H1 (cell line): ENCODE results near the gene CYP27B1. TPM values are rescaled to one million over a fixed set of nuclear protein-coding genes. Genes with fewer than 3 reads are reported as not detected.

Experiments
- CTCF ChIA-PET: fragments of 300-600 bp; sonication (Branson Sonifier 250); formaldehyde crosslinking; loops from one replicate; lab custom pipeline; 2021; ENCODE audit not compliant: partially characterized antibody; lab: Charles Lee
- POLR2A ChIA-PET: fragments of 300-600 bp; sonication (Branson Sonifier 250); formaldehyde crosslinking; loops from one replicate; lab custom pipeline; 2021; ENCODE audit warnings: inconsistent platforms; ENCODE audit not compliant: partially characterized antibody; lab: Charles Lee
- DNase-seq, 2 experiments: peaks; one replicate each; pipeline versions ENCODE4 v3.0.0 to v3.0.0-alpha.2; 2010 to 2022; ENCODE audit warnings: low spot score in 2 of 2, low read depth in 1 of 2, mixed read lengths in 1 of 2
- FAIRE-seq: peaks from 2 replicates; lab custom pipeline; 2011; peaks lifted over from hg19 to GRCh38; lab: Jason Lieb, UNC
- H2AFZ ChIP-seq: 2 replicates; pipeline ENCODE4 v1.8.1; 2012; ENCODE audit warnings: low read length, inconsistent platforms
- H2AK5ac ChIP-seq: 2 replicates; pipeline ENCODE4 v1.6.1; 2013; ENCODE audit warnings: low read depth, low read length
- H2BK120ac ChIP-seq: replicated peaks from 2 replicates; pipeline ENCODE3; 2013; ENCODE audit warnings: low read depth, low read length, inconsistent platforms
- H2BK12ac ChIP-seq: 2 replicates; pipeline ENCODE4 v1.6.1; 2013; ENCODE audit warnings: low read depth, low read length
- H2BK15ac ChIP-seq: 2 replicates; pipeline ENCODE4 v1.6.1; 2013; ENCODE audit warnings: low read length
- H2BK20ac ChIP-seq: 2 replicates; pipeline ENCODE4 v1.6.1; 2013; ENCODE audit warnings: low read length
- H2BK5ac ChIP-seq: 2 replicates; pipeline ENCODE4 v1.6.1; 2013; ENCODE audit warnings: low read depth, low read length
- H3K14ac ChIP-seq: 2 replicates; pipeline ENCODE4 v1.6.1; 2013; ENCODE audit warnings: inconsistent platforms; ENCODE audit not compliant: insufficient read length
- H3K18ac ChIP-seq: 2 replicates; pipeline ENCODE4 v1.6.1; 2013; ENCODE audit warnings: low read length; ENCODE audit errors: extremely low read depth
- H3K23ac ChIP-seq: 2 replicates; pipeline ENCODE4 v1.6.1; 2013; ENCODE audit warnings: inconsistent platforms; ENCODE audit not compliant: insufficient read length
- H3K23me2 ChIP-seq: 2 replicates; pipeline ENCODE4 v1.6.1; 2013; ENCODE audit warnings: low read depth, low read length
- H3K27ac ChIP-seq: 2 replicates; pipeline ENCODE4 v1.6.1; 2011; ENCODE audit warnings: low read depth, low read length, inconsistent platforms
- H3K27me3 ChIP-seq, 4 experiments: replicated peaks in 1 of 4; 1 replicate in 1 of 4; 2 replicates in 3 of 4; pipeline versions ENCODE4 v1.6.1 to v1.8.1; 2011 to 2013; ENCODE audit warnings: low read length in 3 of 4, mild to moderate bottlenecking in 3 of 4, inconsistent platforms in 2 of 4, mixed read lengths in 2 of 4, moderate library complexity in 1 of 4; ENCODE audit not compliant: control insufficient read depth in 3 of 4, insufficient read depth in 3 of 4; ENCODE audit errors: extremely low read depth in 1 of 4
- H3K36me3 ChIP-seq, 4 experiments: 2 replicates each; pipeline versions ENCODE4 v1.6.1 to v1.8.1; 2011 to 2013; ENCODE audit warnings: mild to moderate bottlenecking in 4 of 4, low read length in 3 of 4, moderate library complexity in 2 of 4, control low read depth in 1 of 4, inconsistent platforms in 1 of 4; ENCODE audit not compliant: insufficient read depth in 4 of 4, control insufficient read depth in 2 of 4
- H3K4ac ChIP-seq: replicated peaks from 2 replicates; pipeline ENCODE3; 2013; ENCODE audit warnings: low read length, low read depth, mixed read lengths, inconsistent platforms; ENCODE audit not compliant: insufficient read length
- H3K4me1 ChIP-seq, 4 experiments: replicated peaks in 1 of 4; 1 replicate in 1 of 4; 2 replicates in 3 of 4; pipeline versions ENCODE4 v1.6.1 to v1.8.1; 2011 to 2013; ENCODE audit warnings: low read length in 3 of 4, inconsistent platforms in 2 of 4, mixed read lengths in 1 of 4; ENCODE audit not compliant: insufficient read depth in 4 of 4, control insufficient read depth in 3 of 4
- H3K4me2 ChIP-seq, 2 experiments: 2 replicates each; pipeline versions ENCODE4 v1.6.1 to v1.8.1; 2011 to 2013; ENCODE audit warnings: low read depth in 2 of 2, low read length in 2 of 2, control low read depth in 1 of 2, inconsistent platforms in 1 of 2, mild to moderate bottlenecking in 1 of 2; ENCODE audit not compliant: insufficient read depth in 1 of 2
- H3K4me3 ChIP-seq, 4 experiments: fragments of 200-600, 300-600 bp in 1 of 4; sonication (generic), shearing (Covaris generic), sonication (Bioruptor Twin) in 1 of 4; 2 replicates each; pipeline versions ENCODE4 v1.5.1 to v1.8.1; 2011 to 2016; ENCODE audit warnings: low read length in 4 of 4, low read depth in 3 of 4, control low read depth in 2 of 4, inconsistent platforms in 2 of 4, mild to moderate bottlenecking in 2 of 4, mixed read lengths in 1 of 4, moderate library complexity in 1 of 4; ENCODE audit not compliant: insufficient read depth in 2 of 4; ENCODE audit errors: extremely low read depth in 1 of 4
- H3K56ac ChIP-seq: replicated peaks from 2 replicates; pipeline ENCODE3; 2013; ENCODE audit warnings: low read depth, mild to moderate bottlenecking, mixed read lengths, low read length, inconsistent platforms; ENCODE audit not compliant: insufficient read length
- H3K79me1 ChIP-seq: 2 replicates; pipeline ENCODE4 v1.6.1; 2013; ENCODE audit warnings: low read depth, low read length, control low read depth
- H3K79me2 ChIP-seq, 2 experiments: 2 replicates each; pipeline versions ENCODE4 v1.6.1 to v1.8.1; 2012 to 2013; ENCODE audit warnings: low read length in 2 of 2, mild to moderate bottlenecking in 2 of 2, inconsistent platforms in 1 of 2; ENCODE audit not compliant: insufficient read depth in 2 of 2, control insufficient read depth in 1 of 2
- H3K9ac ChIP-seq, 4 experiments: replicated peaks in 1 of 4; 1 replicate in 1 of 4; 2 replicates in 3 of 4; pipeline versions ENCODE4 v1.6.1 to v1.8.1; 2011 to 2013; ENCODE audit warnings: low read depth in 3 of 4, low read length in 3 of 4, control low read depth in 2 of 4, mild to moderate bottlenecking in 2 of 4, moderate library complexity in 2 of 4, inconsistent platforms in 1 of 4; ENCODE audit errors: extremely low read depth in 1 of 4
- H3K9me3 ChIP-seq, 2 experiments: 2 replicates each; pipeline versions ENCODE4 v1.6.1 to v1.8.1; 2012 to 2013; ENCODE audit warnings: mild to moderate bottlenecking in 2 of 2, moderate library complexity in 2 of 2, control low read depth in 1 of 2, inconsistent platforms in 1 of 2, low read depth in 1 of 2, low read length in 1 of 2, mixed read lengths in 1 of 2; ENCODE audit not compliant: insufficient read depth in 2 of 2
- H4K20me1 ChIP-seq, 2 experiments: replicated peaks in 1 of 2; 2 replicates each; pipeline versions ENCODE3 to v1.8.1; 2011 to 2013; ENCODE audit warnings: inconsistent platforms in 2 of 2, low read length in 2 of 2, mild to moderate bottlenecking in 1 of 2; ENCODE audit not compliant: insufficient read depth in 2 of 2, control insufficient read depth in 1 of 2
- H4K5ac ChIP-seq: 2 replicates; pipeline ENCODE4 v1.6.1; 2013; ENCODE audit warnings: low read length, low read depth, mixed read lengths, inconsistent platforms; ENCODE audit not compliant: insufficient read length
- H4K8ac ChIP-seq: 2 replicates; pipeline ENCODE4 v1.8.0; 2013; ENCODE audit warnings: mild to moderate bottlenecking, moderate library complexity, low read length, inconsistent platforms; ENCODE audit not compliant: insufficient read depth; ENCODE audit errors: extremely low read depth
- H4K91ac ChIP-seq: replicated peaks from 2 replicates; pipeline ENCODE3; 2013; ENCODE audit warnings: low read length, mixed read lengths, inconsistent platforms; ENCODE audit not compliant: insufficient read length
- ATF2 ChIP-seq: IDR thresholded peaks from 2 replicates; pipeline ENCODE4 v1.6.1; 2012; ENCODE audit warnings: low read length, inconsistent platforms
- CHD2 ChIP-seq: IDR thresholded peaks from 2 replicates; pipeline ENCODE4 v1.6.1; 2012; ENCODE audit warnings: low read length, improper control_type of control experiment
- FOSL1 ChIP-seq: IDR thresholded peaks from 2 replicates; pipeline ENCODE4 v1.6.1; 2011; ENCODE audit warnings: mild to moderate bottlenecking, low read depth, low read length, moderate library complexity; ENCODE audit not compliant: insufficient read depth
- JUN ChIP-seq: IDR thresholded peaks from 2 replicates; pipeline ENCODE4 v1.6.1; 2011; ENCODE audit warnings: low read depth, mild to moderate bottlenecking, improper control_type of control experiment, low read length
- RBBP5 ChIP-seq: IDR thresholded peaks from 2 replicates; pipeline ENCODE4 v1.7.1; 2012; ENCODE audit warnings: low read depth, mild to moderate bottlenecking, inconsistent platforms, low read length, moderate library complexity, borderline replicate concordance
- SP1 ChIP-seq: IDR thresholded peaks from 2 replicates; pipeline ENCODE4 v1.6.1; 2011; ENCODE audit warnings: low read depth, low read length
- USF2 ChIP-seq: IDR thresholded peaks from 2 replicates; pipeline ENCODE4 v1.6.1; 2011; ENCODE audit warnings: low read length, improper control_type of control experiment
- WGBS, 2 experiments: shearing (Covaris generic) in 1 of 2; methylation state at CpG; one replicate each; pipeline versions ENCODE4 v1.1.6 to v1.1.7; 2013 to 2015; ENCODE audit warnings: low lambda C conversion rate in 2 of 2, mixed read lengths in 2 of 2, inconsistent platforms in 1 of 2, low coverage in 1 of 2, missing lambda C conversion rate in 1 of 2; ENCODE audit not compliant: insufficient replicate concordance in 2 of 2, insufficient coverage in 1 of 2, insufficient read length in 1 of 2; ENCODE audit errors: extremely low coverage in 1 of 2, missing lambda C conversion rate in 1 of 2; 5-methylcytosine and 5-hydroxymethylcytosine counted together
- polyA plus RNA-seq, 7 experiments: library from polyadenylated mRNA; depleted of rRNA in 3 of 7; stranded (reverse) in 5 of 7; unstranded in 2 of 7; fragments of >200 nt in 5 of 7; fragments of 200-250 nt in 2 of 7; gene quantifications; 1 replicate in 5 of 7; 2 replicates in 1 of 7; 4 replicates in 1 of 7; pipeline versions ENCODE4 v1.2.1 to v1.2.3, GENCODE V29; 2011 to 2013; ENCODE audit warnings: missing spikeins in 2 of 7, mixed read lengths in 2 of 7
- total RNA-seq: library from RNA; stranded (reverse); fragmentation: NEBNext Ultra II Directional; extraction: Animal tissue kit (Norgen Biotek cat#: 25700); gene quantifications from 2 replicates; pipeline ENCODE4 v1.2.1, GENCODE V29; 2021

CYP27B1 gene
- total and polyA plus RNA-seq, 2 of the 8 experiments (the other 6 are each of a cell fraction or from before 2014, with no cell fraction given): 2.9 to 3.3 TPM

- Histone ChIP-seq H3K56ac (no peak overlapping the region), H3K79me1 (no peaks in the 10 kb centered on the region), H3K9me3 (no peaks in the 10 kb centered on the region), H4K5ac (no peak overlapping the region), H3K18ac (no peak overlapping the region), H3K14ac (no peak overlapping the region), H2BK5ac (no peak overlapping the region), H2AFZ (no peak overlapping the region), H3K4ac (no peak overlapping the region), H3K27ac (no peak overlapping the region), H3K4me1 (no peaks in the 10 kb centered on the region), H3K9ac (no peak overlapping the region), H4K8ac (no peak overlapping the region), H3K36me3 (peaks cover 0 to 22% (median 5%) of the 10 kb centered on the region in 4 experiments; a peak in 4 of 8 replicates), H3K23ac (no peak overlapping the region), H3K27me3 (no peaks in the 10 kb centered on the region), H2BK12ac (no peak overlapping the region), H4K20me1 (peaks cover 0 to 3% of the 10 kb centered on the region in 2 experiments), H3K4me3 (no peak overlapping the region), H4K91ac (no peak overlapping the region), H3K23me2 (no peaks in the 10 kb centered on the region), H2BK15ac (no peak overlapping the region), H2BK20ac (no peak overlapping the region), H2BK120ac (no peak overlapping the region), H3K4me2 (no peak overlapping the region), H3K79me2 (no peaks in the 10 kb centered on the region), H2AK5ac (no peak overlapping the region)
- no peak for TF ChIP-seq JUN
- no peak for TF ChIP-seq ATF2
- TF ChIP-seq RBBP5: no peak
- TF ChIP-seq USF2: no peak
- no peak for TF ChIP-seq CHD2
- TF ChIP-seq FOSL1: no peak
- TF ChIP-seq SP1: no peak
- POLR2A ChIA-PET: no interaction called here
- CTCF ChIA-PET: interaction anchor here (1.3 to 11.7 kb wide), 2 partner anchors 9 to 21 kb away, joined by 5 to 149 read pairs; partner anchors contain the start of gene AGAP2
- FAIRE-seq (no peak), DNase-seq (peak in 1 of 2 experiments; percentile 2)
- 94% methylated on average over 5 of the region's 5 CpGs; no CpG with 5 or more reads in 1 of the 2 experiments for WGBS, 2 experiments
Measured at GRCh38 chr12:57717131-57717530, 49.7 kb downstream of the CYP27B1 start.
